KMS-11 (cell line): ENCODE results near the gene PEAR1.

Experiments
- H2AFZ ChIP-seq: fragments of 200-600 bp; sonication (generic); 2 replicates; pipeline ENCODE4 v1.6.1; 2016; ENCODE audit warnings: antibody characterized with exemption, mixed run types, low read depth
- H3K27ac ChIP-seq: fragments of 200-600 bp; sonication (generic); 2 replicates; pipeline ENCODE4 v1.6.1; 2016; ENCODE audit warnings: mild to moderate bottlenecking, mixed run types
- H3K27me3 ChIP-seq: fragments of 200-600 bp; sonication (generic); 2 replicates; pipeline ENCODE4 v1.6.1; 2017; ENCODE audit warnings: mild to moderate bottlenecking, low read depth, mixed run types, moderate library complexity; ENCODE audit not compliant: insufficient read depth
- H3K36me3 ChIP-seq: fragments of 200-600 bp; sonication (generic); 2 replicates; pipeline ENCODE4 v1.6.1; 2017; ENCODE audit warnings: mild to moderate bottlenecking, mixed run types; ENCODE audit not compliant: insufficient read depth
- H3K4me1 ChIP-seq: fragments of 200-600 bp; sonication (generic); 2 replicates; pipeline ENCODE4 v1.6.1; 2016; ENCODE audit warnings: mild to moderate bottlenecking, low read depth, mixed run types; ENCODE audit not compliant: poor library complexity, severe bottlenecking
- H3K4me2 ChIP-seq: fragments of 200-600 bp; sonication (generic); 2 replicates; pipeline ENCODE4 v1.7.0; 2016; ENCODE audit warnings: mild to moderate bottlenecking, mixed run types
- H3K4me3 ChIP-seq: fragments of 200-600 bp; sonication (generic); IDR thresholded peaks from 2 replicates; pipeline ENCODE4 v1.6.1; 2017; ENCODE audit warnings: low read depth, low read length, mixed read lengths; ENCODE audit not compliant: insufficient read depth
- H3K79me2 ChIP-seq: fragments of 200-600 bp; sonication (generic); 2 replicates; pipeline ENCODE4 v1.6.1; 2016; ENCODE audit warnings: low read depth, mixed run types; ENCODE audit not compliant: insufficient read depth
- H3K9ac ChIP-seq: fragments of 200-600 bp; sonication (generic); 2 replicates; pipeline ENCODE4 v1.6.1; 2016; ENCODE audit warnings: mild to moderate bottlenecking, mixed run types
- H4K20me1 ChIP-seq: fragments of 200-600 bp; sonication (generic); 2 replicates; pipeline ENCODE4 v1.6.1; 2016; ENCODE audit warnings: mild to moderate bottlenecking, mixed run types; ENCODE audit not compliant: insufficient read depth
- CTCF ChIP-seq: fragments of 200-600 bp; sonication (generic); conservative IDR thresholded peaks from 2 replicates; pipeline ENCODE4 v1.6.1; 2017; ENCODE audit warnings: low read depth, mild to moderate bottlenecking, antibody characterized with exemption, low read length, moderate library complexity, mixed read lengths

PEAR1 gene

GRCh38 chr1:156944848-156945247, 51.3 kb downstream of the PEAR1 start:
- H3K27me3 ChIP-seq = no peaks in the 10 kb centered on the region
- no peak overlapping the region for H2AFZ ChIP-seq
- no peaks in the 10 kb centered on the region for H3K79me2 ChIP-seq
- H3K27ac ChIP-seq = no peak overlapping the region
- no peaks in the 10 kb centered on the region for H3K36me3 ChIP-seq
- H3K4me1 ChIP-seq = no peaks in the 10 kb centered on the region
- no peaks in the 10 kb centered on the region for H4K20me1 ChIP-seq
- H3K4me2 ChIP-seq = no peak overlapping the region
- TF ChIP-seq CTCF = no peak
- H3K9ac ChIP-seq = no peak overlapping the region
- H3K4me3 ChIP-seq = no peak overlapping the region

- H3K9ac ChIP-seq = no peak overlapping the region
- H3K36me3 ChIP-seq = no peaks in the 10 kb centered on the region
- no peaks in the 10 kb centered on the region for H4K20me1 ChIP-seq
- no peaks in the 10 kb centered on the region for H3K79me2 ChIP-seq
- no peaks in the 10 kb centered on the region for H3K4me1 ChIP-seq
- H3K4me3 ChIP-seq = no peak overlapping the region
- no peak overlapping the region for H2AFZ ChIP-seq
- no peak overlapping the region for H3K27ac ChIP-seq
- no peak overlapping the region for H3K4me2 ChIP-seq
- TF ChIP-seq CTCF = no peak
- H3K27me3 ChIP-seq = no peaks in the 10 kb centered on the region
These were observed 52.6 kb downstream of the PEAR1 start for GRCh38 chr1:156945881-156946661.

- no peak overlapping the region for H3K4me2 ChIP-seq
- H3K36me3 ChIP-seq = no peaks in the 10 kb centered on the region
- H3K27ac ChIP-seq = no peak overlapping the region
- H3K79me2 ChIP-seq = no peaks in the 10 kb centered on the region
- TF ChIP-seq CTCF = no peak
- no peaks in the 10 kb centered on the region for H4K20me1 ChIP-seq
- H3K4me3 ChIP-seq = no peak overlapping the region
- no peaks in the 10 kb centered on the region for H3K4me1 ChIP-seq
- H3K9ac ChIP-seq = no peak overlapping the region
- H2AFZ ChIP-seq = no peak overlapping the region
- H3K27me3 ChIP-seq = no peaks in the 10 kb centered on the region
These were observed 53.6 kb downstream of the PEAR1 start for GRCh38 chr1:156947127-156947526.

GRCh38 chr1:156947818-156948525, 54.5 kb downstream of the PEAR1 start:
- H3K36me3 ChIP-seq = no peaks in the 10 kb centered on the region
- H3K9ac ChIP-seq = no peak overlapping the region
- no peak overlapping the region for H2AFZ ChIP-seq
- no peaks in the 10 kb centered on the region for H3K4me1 ChIP-seq
- no peak for TF ChIP-seq CTCF
- no peaks in the 10 kb centered on the region for H4K20me1 ChIP-seq
- no peak overlapping the region for H3K27ac ChIP-seq
- H3K27me3 ChIP-seq = no peaks in the 10 kb centered on the region
- no peaks in the 10 kb centered on the region for H3K79me2 ChIP-seq
- H3K4me2 ChIP-seq = no peak overlapping the region
- no peak overlapping the region for H3K4me3 ChIP-seq
